GM23338 (cell line): ENCODE measurements around the gene YPEL2. TPM values are rescaled to one million over a fixed set of nuclear protein-coding genes. Genes with fewer than 3 reads are reported as not detected.

Experiments used
- ATAC-seq: fragments of 200-7000 bp; cut with Tn5 transposase; 3 replicates; pipeline ENCODE4 v1.9.1; 2020
- DNase-seq: peaks from one replicate; pipeline ENCODE4 v3.0.0-alpha.2; 2015; ENCODE audit warnings: low spot score
- H2AFZ ChIP-seq: fragments of 200-600 bp; sonication (generic); 2 replicates; pipeline ENCODE4 v1.8.0; 2016; ENCODE audit warnings: antibody characterized with exemption, mild to moderate bottlenecking, moderate library complexity
- H3F3A ChIP-seq: fragments of 200-600 bp; sonication (generic); replicated peaks from 2 replicates; pipeline ENCODE4 v1.8.0; 2017; ENCODE audit warnings: antibody characterized with exemption, mixed run types, low read depth
- H3K27ac ChIP-seq: fragments of 200-600 bp; sonication (generic); 2 replicates; pipeline ENCODE4 v1.6.1; 2016; ENCODE audit warnings: low read depth
- H3K27me3 ChIP-seq: fragments of 200-600 bp; sonication (generic); 2 replicates; pipeline ENCODE4 v1.8.0; 2016; ENCODE audit warnings: mild to moderate bottlenecking, mixed run types, moderate library complexity; ENCODE audit not compliant: insufficient read depth
- H3K36me3 ChIP-seq: fragments of 200-600 bp; sonication (generic); 2 replicates; pipeline ENCODE4 v1.8.0; 2016; ENCODE audit warnings: mild to moderate bottlenecking; ENCODE audit not compliant: insufficient read depth
- H3K4me1 ChIP-seq: fragments of 200-600 bp; sonication (generic); 2 replicates; pipeline ENCODE4 v1.8.0; 2016; ENCODE audit warnings: mild to moderate bottlenecking, moderate library complexity; ENCODE audit not compliant: insufficient read depth
- H3K4me2 ChIP-seq: fragments of 200-600 bp; sonication (generic); 2 replicates; pipeline ENCODE4 v1.7.1; 2017; ENCODE audit warnings: mixed run types
- H3K4me3 ChIP-seq: fragments of 200-600 bp; sonication (generic); 2 replicates; pipeline ENCODE4 v1.6.1; 2016; ENCODE audit warnings: mixed run types
- H3K79me2 ChIP-seq: fragments of 200-600 bp; sonication (generic); replicated peaks from 2 replicates; pipeline ENCODE4 v1.8.0; 2017; ENCODE audit warnings: mild to moderate bottlenecking; ENCODE audit not compliant: insufficient read depth
- H3K9me2 ChIP-seq: fragments of 200-600 bp; sonication (generic); 2 replicates; pipeline ENCODE4 v1.8.0; 2017; ENCODE audit not compliant: insufficient read depth
- H4K20me1 ChIP-seq: fragments of 200-600 bp; sonication (generic); replicated peaks from 2 replicates; pipeline ENCODE4 v1.8.0; 2017; ENCODE audit warnings: mild to moderate bottlenecking; ENCODE audit not compliant: insufficient read depth
- H3K27ac Mint-ChIP-seq: 2 replicates; pipeline ENCODE4 v1.8.0; 2020; ENCODE audit warnings: inconsistent platforms, mild to moderate bottlenecking, moderate library complexity, mixed read lengths
- H3K27me3 Mint-ChIP-seq: 3 replicates; pipeline ENCODE4 v1.8.0; 2022; ENCODE audit warnings: low read depth, mild to moderate bottlenecking, moderate library complexity, mixed read lengths, inconsistent platforms; ENCODE audit not compliant: insufficient read depth, poor library complexity
- H3K36me3 Mint-ChIP-seq: 3 replicates; pipeline ENCODE4 v1.8.0; 2021; ENCODE audit warnings: low read depth, mild to moderate bottlenecking, inconsistent platforms, moderate library complexity, mixed read lengths
- H3K4me1 Mint-ChIP-seq: 3 replicates; pipeline ENCODE4 v1.8.0; 2020; ENCODE audit warnings: mild to moderate bottlenecking, inconsistent platforms, mixed read lengths
- H3K4me3 Mint-ChIP-seq: 3 replicates; pipeline ENCODE4 v1.8.0; 2021; ENCODE audit warnings: moderate library complexity, mild to moderate bottlenecking, inconsistent platforms, mixed read lengths
- H3K9me3 Mint-ChIP-seq: 3 replicates; pipeline ENCODE4 v1.8.0; 2020; ENCODE audit warnings: moderate library complexity, mild to moderate bottlenecking, inconsistent platforms, mixed read lengths
- CREB1 ChIP-seq: fragments of 250-450 bp; sonication (Bioruptor Pico); IDR thresholded peaks from 2 replicates; pipeline ENCODE4 v1.5.0; 2020; ENCODE audit warnings: low read depth, mild to moderate bottlenecking, moderate library complexity
- CTCF ChIP-seq, 2 experiments: fragments of 200-600 bp in 1 of 2; sonication (generic) in 1 of 2; conservative IDR thresholded peaks; 2 replicates each; pipeline versions ENCODE4 v1.5.1 to v1.6.1; 2016 to 2017; ENCODE audit warnings: antibody characterized with exemption in 2 of 2, low read depth in 2 of 2, mild to moderate bottlenecking in 2 of 2, moderate library complexity in 1 of 2
- EZH2 ChIP-seq: fragments of 200-600 bp; sonication (generic); IDR thresholded peaks from one replicate; pipeline ENCODE4 v1.8.0; 2017; ENCODE audit warnings: antibody characterized with exemption, mild to moderate bottlenecking, low read depth; ENCODE audit not compliant: unreplicated experiment
- EZH2phosphoT487 ChIP-seq: fragments of 200-600 bp; sonication (generic); IDR thresholded peaks from one replicate; pipeline ENCODE4 v1.8.1; 2018; ENCODE audit warnings: antibody characterized with exemption; ENCODE audit not compliant: unreplicated experiment
- JUNB ChIP-seq: IDR thresholded peaks from one replicate; pipeline ENCODE4 v1.6.1; 2016; ENCODE audit warnings: antibody characterized with exemption; ENCODE audit not compliant: unreplicated experiment
- NANOG ChIP-seq: IDR thresholded peaks from 2 replicates; pipeline ENCODE4 v1.6.1; 2016; ENCODE audit warnings: antibody characterized with exemption, borderline replicate concordance
- POLR2AphosphoS5 ChIP-seq: IDR thresholded peaks from 2 replicates; pipeline ENCODE4 v1.6.1; 2016; ENCODE audit warnings: antibody characterized with exemption, low read depth
- REST ChIP-seq: IDR thresholded peaks from one replicate; pipeline ENCODE4 v1.6.1; 2018; ENCODE audit warnings: antibody characterized with exemption; ENCODE audit not compliant: unreplicated experiment
- STAT1 ChIP-seq: IDR thresholded peaks from one replicate; pipeline ENCODE4 v1.6.1; 2016; ENCODE audit warnings: antibody characterized with exemption; ENCODE audit not compliant: unreplicated experiment
- ZNF331 ChIP-seq: fragments of 250-450 bp; sonication (Bioruptor Pico); IDR thresholded peaks from 2 replicates; pipeline ENCODE4 v1.5.0; 2020; ENCODE audit warnings: low read depth, mild to moderate bottlenecking, moderate library complexity
- polyA plus RNA-seq: library from polyadenylated mRNA; unstranded; fragments of >200 nt; fragmentation: Nextera tagmentation; extraction: Ambion mirVana; gene quantifications from 2 replicates; pipeline ENCODE4 v1.2.1, GENCODE V29; 2016
- total RNA-seq: library from RNA; depleted of rRNA; stranded (reverse); fragments of >200 nt; shearing (Covaris generic); gene quantifications from 2 replicates; pipeline ENCODE4 v1.2.3, GENCODE V29; 2014
- TF ChIP-seq, protein P1 (sequence below): IDR thresholded peaks from 2 replicates; pipeline ENCODE4 v1.6.1; 2016; ENCODE audit warnings: antibody characterized with exemption

The YPEL2 gene
- total and polyA plus RNA-seq, 2 experiments from 2014 or later: 4.1 to 5.2 TPM

DNA sequence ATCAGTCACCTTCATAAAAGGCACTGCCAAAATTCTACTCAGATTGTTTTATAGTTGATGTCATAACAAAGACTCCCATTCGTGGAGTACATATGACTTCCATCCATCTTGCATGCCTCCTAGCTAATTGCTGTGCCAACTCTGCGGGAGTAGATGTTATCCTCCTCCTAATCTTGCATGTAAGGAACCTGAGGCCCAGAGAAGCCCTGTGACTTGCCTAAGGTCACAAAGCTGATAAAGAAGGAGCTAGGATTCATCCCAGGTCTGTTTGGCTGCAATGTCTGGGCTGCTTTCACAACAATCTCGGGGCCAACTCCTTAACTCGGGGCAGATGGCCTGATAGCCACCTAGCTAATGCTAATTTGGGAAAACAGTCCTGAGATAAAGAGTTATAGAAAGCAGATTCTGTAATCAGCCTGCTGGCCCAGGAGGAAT lies 87.3 kb downstream of the YPEL2 start:
- H2AFZ ChIP-seq: no peak overlapping the region
- peaks cover 2% of the 10 kb centered on the region; the same call in 1 of the 3 replicates for H3K4me1 Mint-ChIP-seq
- no peaks in the 10 kb centered on the region for H3K36me3 Mint-ChIP-seq
- H3K4me1 ChIP-seq: no peaks in the 10 kb centered on the region
- no peak overlapping the region for H3K4me2 ChIP-seq
- H3K27me3 Mint-ChIP-seq: peaks cover 3% of the 10 kb centered on the region
- H3K9me2 ChIP-seq: no peaks in the 10 kb centered on the region
- H4K20me1 ChIP-seq: no peaks in the 10 kb centered on the region
- no peak overlapping the region for H3K27ac ChIP-seq
- ATAC-seq (no peak), DNase-seq (no peak)
- H3K36me3 ChIP-seq: no peaks in the 10 kb centered on the region
- no peak overlapping the region for H3K4me3 ChIP-seq
- H3K27ac Mint-ChIP-seq: no peak overlapping the region
- peaks cover 7% of the 10 kb centered on the region; the same call in 2 of the 3 replicates for H3K9me3 Mint-ChIP-seq
- no peak overlapping the region for H3K4me3 Mint-ChIP-seq
- no peaks in the 10 kb centered on the region for H3F3A ChIP-seq
- H3K79me2 ChIP-seq: no peaks in the 10 kb centered on the region
- no peak for TF ChIP-seq CTCF (conservative IDR thresholded peaks at IDR 0.05; ENCODE audit: low read depth in 2 of 2)
- TF ChIP-seq CREB1 (CRISPR knock-in tag): no peak
- TF ChIP-seq, protein P1, sequence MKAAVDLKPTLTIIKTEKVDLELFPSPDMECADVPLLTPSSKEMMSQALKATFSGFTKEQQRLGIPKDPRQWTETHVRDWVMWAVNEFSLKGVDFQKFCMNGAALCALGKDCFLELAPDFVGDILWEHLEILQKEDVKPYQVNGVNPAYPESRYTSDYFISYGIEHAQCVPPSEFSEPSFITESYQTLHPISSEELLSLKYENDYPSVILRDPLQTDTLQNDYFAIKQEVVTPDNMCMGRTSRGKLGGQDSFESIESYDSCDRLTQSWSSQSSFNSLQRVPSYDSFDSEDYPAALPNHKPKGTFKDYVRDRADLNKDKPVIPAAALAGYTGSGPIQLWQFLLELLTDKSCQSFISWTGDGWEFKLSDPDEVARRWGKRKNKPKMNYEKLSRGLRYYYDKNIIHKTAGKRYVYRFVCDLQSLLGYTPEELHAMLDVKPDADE: no peak
- TF ChIP-seq STAT1: no peak
- TF ChIP-seq POLR2AphosphoS5: no peak
- no peak for TF ChIP-seq REST
- no peak for TF ChIP-seq EZH2
- no peak for TF ChIP-seq EZH2phosphoT487
- no peaks in the 10 kb centered on the region for H3K27me3 ChIP-seq

DNA sequence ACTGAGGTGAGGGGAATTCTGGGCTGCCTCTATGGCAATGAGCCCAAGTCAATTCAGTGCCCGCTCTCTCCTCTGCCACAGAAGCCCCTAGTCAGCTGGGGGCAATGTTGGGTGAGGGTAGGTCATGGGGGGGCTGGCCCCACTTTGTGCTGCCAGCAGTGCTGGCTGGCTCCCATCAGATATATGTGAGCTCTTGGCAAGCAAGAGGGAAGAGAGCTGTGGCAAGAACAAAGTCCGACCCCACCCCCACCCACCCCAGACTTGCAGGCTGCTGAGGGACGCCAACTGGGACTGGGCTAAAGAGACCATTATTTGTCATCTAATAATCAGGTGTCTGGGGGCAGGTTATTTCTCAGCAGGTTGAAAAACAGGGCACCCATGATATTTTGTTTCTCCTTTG lies 89.4 kb downstream of the YPEL2 start:
- H3K4me1 ChIP-seq: no peaks in the 10 kb centered on the region
- Mint-ChIP-seq H3K9me3 (peaks cover 7% of the 10 kb centered on the region; the same call in 2 of the 3 replicates), H3K4me3 (no peak overlapping the region), H3K36me3 (no peaks in the 10 kb centered on the region), H3K27ac (no peak overlapping the region), H3K27me3 (peaks cover 1% of the 10 kb centered on the region), H3K4me1 (peaks cover 7% of the 10 kb centered on the region; the same call in 2 of the 3 replicates)
- H4K20me1 ChIP-seq: no peaks in the 10 kb centered on the region
- no peaks in the 10 kb centered on the region for H3K9me2 ChIP-seq
- H3K27ac ChIP-seq: no peak overlapping the region
- TF ChIP-seq REST (no peak), POLR2AphosphoS5 (no peak), STAT1 (no peak), JUNB (no peak), ZNF331 (CRISPR knock-in tag) (no peak), NANOG (no peak), EZH2phosphoT487 (no peak), EZH2 (no peak), CTCF (conservative IDR thresholded peaks at IDR 0.05; ENCODE audit: low read depth in 2 of 2) (no peak), CREB1 (CRISPR knock-in tag) (no peak)
- no peak overlapping the region for H3K4me2 ChIP-seq
- ATAC-seq: no peak
- H3K4me3 ChIP-seq: no peak overlapping the region
- no peaks in the 10 kb centered on the region for H3K79me2 ChIP-seq
- H3K36me3 ChIP-seq: no peaks in the 10 kb centered on the region
- no peak overlapping the region for H2AFZ ChIP-seq
- H3K27me3 ChIP-seq: no peaks in the 10 kb centered on the region
- no peaks in the 10 kb centered on the region for H3F3A ChIP-seq
- DNase-seq: no peak
